HK-2 (cell line): ENCODE results near the gene PLD5.

Source experiments
- DNase-seq: peaks from one replicate; pipeline ENCODE4 v3.0.0-alpha.2; 2018; ENCODE audit not compliant: unreplicated experiment

Gene PLD5

GRCh38 chr1:242524571-242525359 is at the start of gene PLD5:
TSS of gene PLD5 (minus strand) at chr1:242524697.
- no peak for DNase-seq

- no peak for DNase-seq
Observed at GRCh38 chr1:242569867-242570266, 45.4 kb upstream of the PLD5 start.

- DNase-seq: no peak
Observed at GRCh38 chr1:242568666-242569065, 44.2 kb upstream of the PLD5 start.

GRCh38 chr1:242567596-242567995 is 43.1 kb upstream of the PLD5 start:
- DNase-seq: no peak

- DNase-seq: no peak
Observed at GRCh38 chr1:242556759-242557158, 32.3 kb upstream of the PLD5 start.

GRCh38 chr1:242556276-242556675 is 31.8 kb upstream of the PLD5 start:
- no peak for DNase-seq

- no peak for DNase-seq
Observed at GRCh38 chr1:242554577-242554976, 30.1 kb upstream of the PLD5 start.

GRCh38 chr1:242546849-242547729 is 22.6 kb upstream of the PLD5 start:
- no peak for DNase-seq

GRCh38 chr1:242546441-242546840 is 21.9 kb upstream of the PLD5 start:
- no peak for DNase-seq

- DNase-seq: no peak
Observed at GRCh38 chr1:242544071-242544470, 19.6 kb upstream of the PLD5 start.

- no peak for DNase-seq
Observed at GRCh38 chr1:242542271-242542670, 17.8 kb upstream of the PLD5 start.

- no peak for DNase-seq
Observed at GRCh38 chr1:242535986-242536385, 11.5 kb upstream of the PLD5 start.

- no peak for DNase-seq
Observed at GRCh38 chr1:242534753-242535152, 10.3 kb upstream of the PLD5 start.

GRCh38 chr1:242530761-242531160 is 6.3 kb upstream of the PLD5 start:
- DNase-seq: no peak

- no peak for DNase-seq
Observed at GRCh38 chr1:242525769-242526168, 1.3 kb upstream of the PLD5 start.

GRCh38 chr1:242525360-242525722 is 844 bp upstream of the PLD5 start:
- no peak for DNase-seq

GRCh38 chr1:242523719-242524570 is 552 bp downstream of the PLD5 start:
- peak; percentile 46 for DNase-seq

GRCh38 chr1:242522996-242523718 is 1.3 kb downstream of the PLD5 start:
- DNase-seq: no peak

GRCh38 chr1:242522304-242522945 is 2.1 kb downstream of the PLD5 start:
- no peak for DNase-seq

- no peak for DNase-seq
Observed at GRCh38 chr1:242515555-242515954, 8.9 kb downstream of the PLD5 start.

GRCh38 chr1:242506724-242507123 is 17.8 kb downstream of the PLD5 start:
- no peak for DNase-seq
